Aorta (tissue), 5 donors: ENCODE measurements around the gene KLK14. TPM values are rescaled to one million over a fixed set of nuclear protein-coding genes. Genes with fewer than 3 reads are reported as not detected.
A peak's percentile ranks its signal among the peaks of the same experiment; 100 is the strongest.

Experiments used
- ATAC-seq: fragments of 200-7000 bp; cut with Tn5 transposase; one replicate; pipeline ENCODE4 v1.9.1; 2022; ENCODE audit warnings: moderate library complexity; ENCODE audit not compliant: low FRiP score
- DNase-seq, 2 donors: peaks; one replicate each; pipeline ENCODE4 v3.0.0-alpha.2; 2020
- H3K27ac ChIP-seq, 2 donors: one replicate each; pipeline ENCODE4 v1.5.1; 2013; ENCODE audit warnings: low read length in 2 of 2, mild to moderate bottlenecking in 2 of 2, moderate library complexity in 2 of 2, control low read depth in 1 of 2, inconsistent platforms in 1 of 2, low read depth in 1 of 2
- H3K27me3 ChIP-seq, 2 donors: one replicate each; pipeline ENCODE4 v1.6.1; 2013; ENCODE audit warnings: control low read depth in 1 of 2, low read length in 1 of 2, mild to moderate bottlenecking in 1 of 2, moderate library complexity in 1 of 2; ENCODE audit not compliant: insufficient read depth in 2 of 2, control insufficient read depth in 1 of 2
- H3K36me3 ChIP-seq, 2 donors: one replicate each; pipeline ENCODE4 v1.6.1; 2013; ENCODE audit warnings: control low read depth in 1 of 2, low read length in 1 of 2, mild to moderate bottlenecking in 1 of 2; ENCODE audit not compliant: insufficient read depth in 2 of 2, control insufficient read depth in 1 of 2
- H3K4me1 ChIP-seq, 2 donors: one replicate each; pipeline ENCODE4 v1.6.1; 2013; ENCODE audit warnings: low read length in 2 of 2, control low read depth in 1 of 2, mild to moderate bottlenecking in 1 of 2, moderate library complexity in 1 of 2; ENCODE audit not compliant: insufficient read depth in 2 of 2, control insufficient read depth in 1 of 2
- H3K4me3 ChIP-seq, 2 donors: one replicate each; pipeline ENCODE4 v1.5.1; 2013; ENCODE audit warnings: low read length in 2 of 2, control low read depth in 1 of 2, mild to moderate bottlenecking in 1 of 2
- H3K9me3 ChIP-seq: one replicate; pipeline ENCODE4 v1.6.1; 2013; ENCODE audit warnings: mild to moderate bottlenecking, low read length; ENCODE audit not compliant: control insufficient read depth
- WGBS, 2 donors: extraction: QIAGEN DNeasy Blood & Tissue Kit; methylation state at CpG; one replicate each; pipeline ENCODE4 v1.1.7; 2013; 5-methylcytosine and 5-hydroxymethylcytosine counted together
- intact Hi-C, 2 donors: fragments of 100-400 bp; cut with DNase I; formaldehyde crosslinking; loops; one replicate each; pipeline versions ENCODE4 v1.14.2 to v1.15.0; 2022
- polyA plus RNA-seq, 2 donors: library from polyadenylated mRNA; stranded (reverse); fragments of 200-250 nt; gene quantifications; one replicate each; pipeline ENCODE4 v1.2.3, GENCODE V29; 2013
- total RNA-seq, 2 donors: library from RNA; stranded (reverse); fragmentation: NEBNext Ultra II Directional; extraction: Animal tissue kit (Norgen Biotek cat#: 25700); gene quantifications; one replicate each; pipeline ENCODE4 v1.2.1, GENCODE V29; 2021
- donor health status: healthy with polysubstance abuse.
- donor health status: Bipolar disorder and iron deficiency.
- donor health status: DM: no; HTN: no; CAD: no.
- donor health status: DM: no; HTN: no; CAD: no.
- donor health status: DM: yes; HTN: yes; CAD: no.

The KLK14 gene
- total and polyA plus RNA-seq, 4 donors: 0.10 to 0.71 (median 0.57) TPM; not detected in 1

- no peak for ATAC-seq
- Histone ChIP-seq H3K4me1 (no peaks in the 10 kb centered on the region), H3K27ac (no peak overlapping the region), H3K9me3 (no peaks in the 10 kb centered on the region), H3K27me3 (no peaks in the 10 kb centered on the region), H3K4me3 (no peak overlapping the region), H3K36me3 (no peaks in the 10 kb centered on the region)
- no peak for DNase-seq
- 56 to 60% methylated on average over 4 of the region's 4 CpGs for WGBS, 2 donors
- intact Hi-C loops: no loop called here
Measured at GRCh38 chr19:51071095-51071405, 11.6 kb downstream of the KLK14 start.

- DNase-seq (no peak), ATAC-seq (no peak)
- WGBS, 2 donors: 72 to 76% methylated on average over 5 of the region's 5 CpGs
- H3K4me1 ChIP-seq: no peaks in the 10 kb centered on the region
- H3K9me3 ChIP-seq: no peaks in the 10 kb centered on the region
- H3K27me3 ChIP-seq: no peaks in the 10 kb centered on the region
- intact Hi-C loops: no loop called here
- H3K4me3 ChIP-seq: no peak overlapping the region
- no peak overlapping the region for H3K27ac ChIP-seq
- H3K36me3 ChIP-seq: no peaks in the 10 kb centered on the region
Measured at GRCh38 chr19:51070334-51071094, 12.2 kb downstream of the KLK14 start.

DNA sequence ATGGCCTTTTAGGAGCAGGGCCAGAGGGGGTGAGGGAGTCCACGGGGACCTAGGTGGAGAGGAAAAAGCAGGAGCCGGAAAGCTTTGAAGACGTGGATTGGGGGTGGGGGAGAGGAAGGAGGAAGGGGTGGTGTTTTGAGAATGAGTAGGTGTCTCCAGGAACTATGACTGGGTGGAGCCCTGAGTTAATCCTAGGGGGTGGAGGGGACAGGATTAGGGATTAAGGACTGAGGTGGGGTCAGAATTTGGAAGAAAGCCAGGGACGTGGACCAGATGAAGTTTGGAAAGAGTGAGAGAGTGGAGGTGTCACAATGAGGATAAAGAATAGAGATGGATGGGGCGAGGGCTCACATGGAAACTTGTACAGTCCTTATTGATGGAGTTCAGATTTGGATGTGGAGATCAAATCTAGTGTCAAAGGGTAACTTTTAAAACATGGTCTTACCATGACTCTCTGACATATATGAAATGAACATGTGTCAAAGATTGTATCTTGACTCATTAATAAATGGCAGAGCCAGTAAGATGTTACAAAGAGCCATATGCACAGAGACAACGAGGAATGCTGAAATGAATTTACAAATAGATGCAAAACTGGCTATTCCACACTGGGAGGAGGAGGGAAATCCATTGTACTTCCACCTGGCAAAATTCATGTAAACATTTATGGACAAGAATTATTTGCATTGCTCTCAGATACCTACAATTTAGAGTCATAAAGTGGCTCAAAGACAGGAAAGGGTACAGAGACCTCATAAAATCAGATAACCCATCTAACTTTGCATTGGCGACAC is 16.1 kb downstream of the KLK14 start:
- DNase-seq: no peak
- WGBS, 2 donors: 64 to 68% methylated on average over 7 of the region's 7 CpGs
- H3K27ac ChIP-seq: no peak overlapping the region
- no peaks in the 10 kb centered on the region for H3K9me3 ChIP-seq
- H3K4me1 ChIP-seq: no peaks in the 10 kb centered on the region
- no peak for ATAC-seq
- H3K4me3 ChIP-seq: no peak overlapping the region
- H3K27me3 ChIP-seq: no peaks in the 10 kb centered on the region
- H3K36me3 ChIP-seq: no peaks in the 10 kb centered on the region
- intact Hi-C loops: no loop called here

GRCh38 chr19:51065221-51065960 is 17.3 kb downstream of the KLK14 start:
- 7 to 8% methylated on average over 25 of the region's 25 CpGs for WGBS, 2 donors
- H3K4me1 ChIP-seq: no peaks in the 10 kb centered on the region
- ATAC-seq (no peak), DNase-seq (no peak)
- H3K27ac ChIP-seq: no peak overlapping the region
- no peaks in the 10 kb centered on the region for H3K9me3 ChIP-seq
- H3K36me3 ChIP-seq: no peaks in the 10 kb centered on the region
- H3K4me3 ChIP-seq: no peak overlapping the region
- intact Hi-C loops: no loop called here
- H3K27me3 ChIP-seq: no peaks in the 10 kb centered on the region

DNA sequence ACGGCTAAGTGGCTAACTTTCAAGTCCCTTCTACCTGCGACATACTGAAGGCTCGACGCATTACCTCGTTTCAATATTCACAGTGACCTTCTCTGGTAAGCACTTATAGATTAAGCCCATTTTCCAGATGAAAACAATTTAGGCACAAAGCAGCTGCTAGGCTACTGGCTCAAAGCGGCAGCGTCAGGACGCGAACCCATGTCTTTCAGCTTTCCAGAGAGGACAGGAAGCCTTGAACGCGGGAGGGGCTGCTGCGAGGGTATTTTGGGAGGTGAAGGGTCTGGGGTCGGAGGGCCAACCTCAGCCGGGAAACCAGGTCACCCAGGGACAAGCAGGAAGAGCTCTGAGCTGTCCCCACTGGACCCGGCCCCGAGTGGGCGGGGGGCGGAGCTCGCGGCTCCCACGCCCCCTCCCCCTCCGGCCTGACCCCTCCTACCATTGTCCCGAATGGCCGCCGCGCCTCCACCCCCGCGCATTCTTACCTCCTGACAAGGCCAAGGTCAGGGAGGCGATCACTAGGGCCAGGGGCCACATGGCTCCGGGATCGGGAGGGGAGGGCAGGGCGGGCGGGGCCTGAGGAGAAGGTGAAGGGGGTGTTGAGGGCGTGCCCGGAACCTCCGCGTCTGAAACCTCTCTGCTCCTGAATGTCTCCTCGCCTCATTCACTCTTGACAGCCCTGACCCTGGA is 18.0 kb downstream of the KLK14 start, which contains the start of gene KLK13:
Gene KLK13, minus strand, starts transcription at position 559 of the 687 bp plus-strand sequence. Its CDS starts 25 bp downstream, at position 534.
- ATAC-seq (peak; percentile 30), DNase-seq (no peak)
- Histone ChIP-seq H3K36me3 (no peaks in the 10 kb centered on the region), H3K4me3 (no peak within 1 kb of the TSS), H3K4me1 (no peaks in the 10 kb centered on the region), H3K27ac (no peak within 1 kb of the TSS), H3K9me3 (no peaks in the 10 kb centered on the region), H3K27me3 (no peaks in the 10 kb centered on the region)
- intact Hi-C loops: no loop called here
- WGBS, 2 donors: 13 to 14% methylated on average over 37 to 38 of the region's 38 CpGs

DNA sequence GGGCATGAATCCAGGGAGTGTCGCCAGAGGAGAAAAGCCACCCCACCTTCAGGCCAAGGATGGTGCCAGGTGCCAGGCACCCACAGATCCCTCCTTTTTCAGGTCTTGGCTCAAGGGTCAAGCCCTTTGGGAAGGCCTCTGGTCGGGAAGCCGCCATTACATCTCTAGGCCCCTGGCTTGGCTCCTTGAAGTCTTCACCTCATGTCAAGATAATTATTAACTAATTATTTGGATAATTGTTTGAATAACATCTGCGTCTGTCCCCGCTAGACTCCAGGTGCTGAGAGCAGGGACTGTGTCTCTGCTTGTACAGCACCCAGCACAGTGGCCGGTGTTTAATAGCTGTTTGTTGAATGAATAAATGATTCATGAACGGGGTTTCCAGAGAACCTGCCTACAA is 19.0 kb downstream of the KLK14 start:
- Histone ChIP-seq H3K36me3 (no peaks in the 10 kb centered on the region), H3K27me3 (no peaks in the 10 kb centered on the region), H3K4me3 (no peak overlapping the region), H3K27ac (no peak overlapping the region), H3K4me1 (no peaks in the 10 kb centered on the region), H3K9me3 (no peaks in the 10 kb centered on the region)
- ATAC-seq: no peak
- 84 to 89% methylated on average over 7 of the region's 7 CpGs for WGBS, 2 donors
- DNase-seq: no peak
- intact Hi-C loops: no loop called here

DNA sequence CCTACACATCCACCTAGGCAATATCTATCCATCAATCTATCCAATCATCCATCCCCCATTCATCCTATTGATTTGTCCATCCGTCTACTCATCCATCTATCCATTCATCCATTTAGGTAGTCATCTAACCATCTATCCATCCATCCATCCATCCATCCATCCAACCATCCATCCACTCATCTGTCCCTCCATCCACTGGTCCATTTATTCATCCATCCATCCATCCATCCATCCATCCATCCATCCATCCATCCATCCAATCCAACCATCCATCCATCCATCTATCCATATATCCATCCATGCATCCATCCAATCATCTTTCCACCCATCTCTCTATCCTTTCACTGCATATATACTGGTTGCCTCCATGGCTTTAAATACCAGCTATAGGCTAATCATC is 21.7 kb downstream of the KLK14 start:
- WGBS, 2 donors: 1 to 37% methylated on average over 1 of the region's 1 CpG
- H3K4me3 ChIP-seq: no peak overlapping the region
- H3K27me3 ChIP-seq: no peaks in the 10 kb centered on the region
- no peak for ATAC-seq
- no peak overlapping the region for H3K27ac ChIP-seq
- H3K4me1 ChIP-seq: no peaks in the 10 kb centered on the region
- H3K9me3 ChIP-seq: no peaks in the 10 kb centered on the region
- intact Hi-C loops: no loop called here
- no peak for DNase-seq
- no peaks in the 10 kb centered on the region for H3K36me3 ChIP-seq

GRCh38 chr19:51060336-51060735 is 22.4 kb downstream of the KLK14 start:
- H3K27me3 ChIP-seq: no peaks in the 10 kb centered on the region
- no peak overlapping the region for H3K27ac ChIP-seq
- DNase-seq: no peak
- no peaks in the 10 kb centered on the region for H3K9me3 ChIP-seq
- no peaks in the 10 kb centered on the region for H3K4me1 ChIP-seq
- intact Hi-C loops: no loop called here
- no peak overlapping the region for H3K4me3 ChIP-seq
- H3K36me3 ChIP-seq: no peaks in the 10 kb centered on the region
- no peak for ATAC-seq
- WGBS, 2 donors: 65 to 70% methylated on average over 4 of the region's 4 CpGs
